GM19455 (cell line): ENCODE measurements around the gene RITA1.

ENCODE experiments used
- ATAC-seq: cut with Tn5 transposase; IDR thresholded peaks from one replicate; pipeline ENCODE4 v1.9.1; 2021; ENCODE audit not compliant: unreplicated experiment

Gene RITA1

DNA sequence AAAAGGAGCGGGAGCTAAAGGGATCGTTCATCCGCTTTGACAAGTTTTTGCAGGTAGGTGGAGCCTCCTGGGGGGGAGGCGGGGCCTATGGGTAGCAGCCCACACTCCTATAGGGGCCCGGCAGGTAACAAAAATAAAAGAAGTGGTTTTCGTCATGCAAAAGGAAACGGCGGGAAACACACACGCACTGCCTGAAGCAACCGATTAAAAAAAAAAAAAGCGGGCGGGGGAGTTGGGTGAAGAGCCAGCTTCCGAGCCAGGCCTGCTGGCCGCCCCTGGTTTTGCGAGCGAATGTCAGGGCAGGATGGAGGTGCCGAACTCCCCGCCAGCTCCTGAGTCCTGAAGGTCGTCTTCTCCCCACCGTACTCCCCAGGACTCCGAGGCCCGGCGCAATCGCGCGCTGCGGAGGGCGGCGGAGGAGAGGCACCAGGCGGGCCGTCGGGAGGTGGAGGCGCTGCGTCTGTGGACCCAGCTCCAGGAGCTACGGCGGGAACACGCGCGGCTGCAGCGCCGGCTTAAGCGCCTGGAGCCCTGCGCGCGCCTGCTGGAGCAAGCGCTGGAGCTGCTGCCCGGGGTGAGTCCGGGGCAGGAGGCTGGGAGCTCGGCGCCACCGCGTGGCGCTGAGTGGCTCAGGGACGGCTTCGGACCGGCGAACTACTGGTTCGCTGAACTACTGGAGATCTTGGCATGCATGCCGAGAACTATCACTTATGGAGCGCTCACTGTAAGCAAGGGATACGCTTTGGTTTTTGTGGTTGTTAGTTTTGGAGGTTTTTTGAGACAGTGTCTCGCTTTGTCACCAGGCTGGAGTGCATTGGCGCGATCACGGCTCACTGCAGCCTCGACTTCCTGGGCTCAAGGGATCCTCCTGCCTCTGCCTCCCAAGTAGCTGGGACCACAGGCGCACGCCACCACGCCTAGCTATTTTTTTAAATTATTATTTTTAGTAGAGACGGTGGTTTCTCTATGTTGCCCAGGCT is 32.4 kb upstream of the RITA1 start:
- peak; percentile 60 for ATAC-seq

- ATAC-seq = no peak
Measured at GRCh38 chr12:113154351-113154973, 31.1 kb upstream of the RITA1 start.

GRCh38 chr12:113155060-113155459 is 30.5 kb upstream of the RITA1 start:
- ATAC-seq = no peak

DNA sequence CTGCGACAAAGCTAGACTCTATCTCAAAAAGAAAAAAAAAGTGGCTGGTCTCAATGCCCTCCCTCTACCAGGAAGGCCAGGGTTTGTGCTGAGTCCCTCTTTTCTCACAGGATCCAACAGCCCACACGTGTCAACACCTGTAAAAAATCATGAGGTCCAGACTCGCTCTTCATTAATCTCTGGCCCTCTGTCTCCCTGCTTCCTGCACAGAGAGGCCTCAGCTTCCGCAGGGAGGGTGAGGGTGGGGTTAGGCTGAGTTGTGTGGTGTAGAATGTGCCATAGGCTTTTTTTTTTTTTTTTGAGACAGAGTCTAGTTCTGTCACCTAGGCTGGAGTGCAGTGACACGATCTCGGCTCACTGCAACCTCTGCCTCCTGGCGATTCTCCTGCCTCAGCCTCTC is 29.9 kb upstream of the RITA1 start:
- ATAC-seq = no peak

GRCh38 chr12:113157218-113157859 is 28.2 kb upstream of the RITA1 start:
- ATAC-seq = no peak

- no peak for ATAC-seq
Measured at GRCh38 chr12:113158439-113159203, 26.9 kb upstream of the RITA1 start.

DNA sequence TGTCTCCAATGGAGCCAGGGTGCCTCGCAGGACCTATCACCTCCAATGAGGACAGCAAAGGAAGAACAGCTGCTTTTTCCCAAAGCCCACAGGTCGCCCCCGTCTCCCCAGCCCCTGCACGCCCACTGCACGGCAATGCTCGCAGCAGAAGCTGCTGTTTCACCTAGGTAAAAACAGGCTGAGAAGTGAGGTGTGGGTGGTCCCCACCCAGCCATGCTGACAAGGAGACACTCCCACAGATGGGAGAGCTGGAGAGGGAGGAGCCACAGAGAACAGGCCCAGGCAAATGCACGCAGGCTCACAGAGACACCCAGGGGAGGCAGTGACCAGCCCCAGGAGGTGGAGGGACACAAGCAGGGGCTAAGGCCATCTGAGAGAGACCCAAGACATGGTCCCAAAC is 25.6 kb upstream of the RITA1 start:
- ATAC-seq = no peak

- no peak for ATAC-seq
Measured at GRCh38 chr12:113161415-113162016, 24.0 kb upstream of the RITA1 start.

- no peak for ATAC-seq
Measured at GRCh38 chr12:113162102-113163029, 23.2 kb upstream of the RITA1 start.

- ATAC-seq = no peak
Measured at GRCh38 chr12:113163030-113163360, 22.5 kb upstream of the RITA1 start.

- no peak for ATAC-seq
Measured at GRCh38 chr12:113164014-113164413, 21.5 kb upstream of the RITA1 start.

GRCh38 chr12:113165521-113166450 is 19.7 kb upstream of the RITA1 start:
- ATAC-seq = no peak

- no peak for ATAC-seq
Measured at GRCh38 chr12:113167868-113168267, 17.7 kb upstream of the RITA1 start.

DNA sequence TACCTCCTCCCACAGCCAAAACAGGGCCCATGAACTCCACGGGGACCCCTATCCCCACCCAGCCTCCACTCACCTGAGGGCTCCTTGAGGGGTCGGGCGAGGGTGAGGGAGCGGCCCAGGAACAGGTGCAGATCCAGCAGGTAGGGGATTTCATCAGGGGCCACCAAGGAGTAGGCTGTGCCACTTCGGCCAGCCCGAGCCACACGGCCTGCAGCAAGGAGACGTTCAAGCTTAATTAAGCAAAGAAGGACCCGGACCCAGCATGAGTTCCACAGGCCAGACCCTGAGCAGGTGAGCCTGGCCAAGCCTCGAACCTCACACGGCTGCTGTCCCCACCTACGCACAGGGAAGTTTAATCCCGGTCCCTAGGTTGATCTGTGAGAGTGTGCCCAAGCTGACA is 15.8 kb upstream of the RITA1 start:
- no peak for ATAC-seq

GRCh38 chr12:113170457-113170856 is 15.1 kb upstream of the RITA1 start:
- ATAC-seq = no peak

DNA sequence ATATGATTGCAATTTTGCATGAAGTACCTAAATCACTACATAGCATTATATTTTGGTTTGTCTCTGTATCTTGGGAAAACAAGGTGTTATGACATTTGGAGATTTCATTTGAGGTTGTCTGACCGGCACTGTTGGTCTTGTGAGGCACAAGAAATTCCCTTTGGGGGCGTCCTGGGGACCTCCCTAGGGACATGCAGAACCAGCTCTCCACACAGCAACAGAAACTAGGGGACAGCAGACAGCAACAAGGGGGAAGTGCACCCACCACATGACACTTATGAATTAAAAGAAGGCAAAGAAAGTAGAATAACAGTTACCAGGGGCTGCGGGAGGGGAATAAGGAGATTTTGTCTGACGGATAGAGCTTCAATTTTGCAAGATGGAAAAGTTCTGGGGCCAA is 14.6 kb upstream of the RITA1 start:
- ATAC-seq = no peak

GRCh38 chr12:113171543-113171942 is 14.0 kb upstream of the RITA1 start:
- ATAC-seq = no peak

DNA sequence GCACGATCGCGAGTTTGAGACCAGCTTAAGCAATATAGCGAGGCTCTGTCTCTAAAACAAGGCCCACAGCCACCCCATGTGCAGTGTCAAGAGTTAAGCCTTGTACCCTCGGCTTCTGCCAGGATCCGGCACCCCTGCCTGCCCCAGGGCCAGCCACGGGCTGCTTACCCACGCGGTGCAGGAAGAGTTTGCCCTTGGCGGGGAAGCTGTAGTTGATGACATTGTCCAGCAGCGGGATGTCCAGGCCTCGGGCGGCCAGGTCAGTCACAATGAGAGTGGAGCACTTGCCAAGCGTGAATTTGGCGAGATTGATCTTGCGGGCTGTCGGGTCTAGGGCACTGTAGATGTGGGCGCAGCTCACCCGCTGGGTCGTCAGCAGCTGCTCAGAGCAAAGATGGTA is 13.3 kb upstream of the RITA1 start:
- no peak for ATAC-seq
